ENCODE data around the gene STKLD1.
"Not testable (repeated sequence)": the region's sequence is repeated elsewhere in the genome, so short reads cannot be mapped to it uniquely, and the experiment has no call there.

The STKLD1 gene

GRCh38 chr9:133389025-133389557, 12.9 kb downstream of the STKLD1 start:
- DNase-seq: no peak

GRCh38 chr9:133389562-133389961, 13.4 kb downstream of the STKLD1 start:
- no peak for DNase-seq

- DNase-seq: no peak
Measured at GRCh38 chr9:133390713-133391112, 14.5 kb downstream of the STKLD1 start.

GRCh38 chr9:133391449-133391848, 15.3 kb downstream of the STKLD1 start:
- not testable (repeated sequence) for DNase-seq

- DNase-seq: not testable (repeated sequence)
Measured at GRCh38 chr9:133392308-133392707, 16.1 kb downstream of the STKLD1 start.

- DNase-seq: no peak
Measured at GRCh38 chr9:133393399-133393798, 17.2 kb downstream of the STKLD1 start.

- DNase-seq: no peak
Measured at GRCh38 chr9:133394687-133395271, 18.6 kb downstream of the STKLD1 start.

GRCh38 chr9:133396952-133397351, 20.8 kb downstream of the STKLD1 start:
- no peak for DNase-seq

- no peak for DNase-seq
Measured at GRCh38 chr9:133397370-133397769, 21.2 kb downstream of the STKLD1 start.

- no peak for DNase-seq
Measured at GRCh38 chr9:133397895-133398294, 21.7 kb downstream of the STKLD1 start.

GRCh38 chr9:133400292-133400691, 24.1 kb downstream of the STKLD1 start:
- DNase-seq: no peak

- DNase-seq: no peak
Measured at GRCh38 chr9:133401588-133401987, 25.4 kb downstream of the STKLD1 start.

- DNase-seq: no peak
Measured at GRCh38 chr9:133402689-133403088, 26.5 kb downstream of the STKLD1 start.

GRCh38 chr9:133403766-133404453, 27.7 kb downstream of the STKLD1 start:
- peak; percentile 66 for DNase-seq

- no peak for DNase-seq
Measured at GRCh38 chr9:133404454-133405002, 28.4 kb downstream of the STKLD1 start.

- no peak for DNase-seq
Measured at GRCh38 chr9:133405508-133406438, 29.6 kb downstream of the STKLD1 start.

GRCh38 chr9:133406480-133407307, 30.5 kb downstream of the STKLD1 start:
- peak; percentile 81 for DNase-seq

GRCh38 chr9:133408042-133408441, 31.9 kb downstream of the STKLD1 start:
- no peak for DNase-seq

GRCh38 chr9:133415170-133415569, 39.0 kb downstream of the STKLD1 start:
- no peak for DNase-seq

- DNase-seq: peak; percentile 85
Measured at GRCh38 chr9:133417541-133418461, 41.6 kb downstream of the STKLD1 start, which contains the start of gene REXO4. Gene REXO4 (minus strand): TSS chr9:133418010. CDS start chr9:133417844, 166 bp downstream.

GRCh38 chr9:133419005-133419404, 42.8 kb downstream of the STKLD1 start:
- no peak for DNase-seq

Measured in activated naive CD4-positive, alpha-beta T cell treated with anti-CD3 and anti-CD28 coated beads, Interleukin-2, amount 50 U/mL, for 16 hours (primary cell).